HCT116 (cell line): Measurements from ENCODE around the gene FGF6. TPM values are rescaled to one million over a fixed set of nuclear protein-coding genes. Genes with fewer than 3 reads are reported as not detected.

ENCODE experiments used
- ATAC-seq: fragments of 200-7000 bp; cut with Tn5 transposase; 2 replicates; pipeline ENCODE4 v1.9.1; 2020; ENCODE audit warnings: mild to moderate bottlenecking, moderate library complexity
- BruUV-seq: library from RNA; stranded (reverse); fragments of 400-500 nt; replicated peaks from 2 replicates; lab custom pipeline; 2021; lab: Mats Ljungman, UMichigan
- CTCF ChIA-PET: fragments of 300-600 bp; sonication (Branson Sonifier 250); formaldehyde crosslinking; loops from one replicate; lab custom pipeline; 2021; ENCODE audit warnings: antibody characterized with exemption; lab: Charles Lee
- POLR2A ChIA-PET: fragments of 300-600, 350-600 bp; sonication (Branson Sonifier 250); formaldehyde crosslinking; loops from one replicate; lab custom pipeline; 2021; ENCODE audit warnings: antibody characterized with exemption; lab: Charles Lee
- RAD21 ChIA-PET, 2 experiments: fragments of 300-600 bp; sonication (Branson Sonifier 250); formaldehyde crosslinking; loops; one replicate each; lab custom pipeline; 2023; ENCODE audit warnings: low total read pairs in 2 of 2; ENCODE audit not compliant: uncharacterized antibody in 2 of 2, unreplicated experiment in 2 of 2, low non-redundant PET in 1 of 2; lab: Charles Lee
- DNase-seq: peaks from one replicate; pipeline ENCODE4 v3.0.0-alpha.2; 2010; ENCODE audit warnings: low read depth, low spot score
- H2AFZ ChIP-seq: fragments of 200-600 bp; shearing (Covaris generic), sonication (generic); 2 replicates; pipeline ENCODE4 v1.6.1; 2017; ENCODE audit warnings: low read depth, mixed run types, mixed read lengths, antibody characterized with exemption, low read length; ENCODE audit not compliant: poor library complexity, severe bottlenecking
- H3K27ac ChIP-seq: 2 replicates; pipeline ENCODE4 v1.5.1; 2012; ENCODE audit warnings: low read depth, low read length
- H3K27me3 ChIP-seq: fragments of 200-600 bp; sonication (generic); 2 replicates; pipeline ENCODE4 v1.6.1; 2016; ENCODE audit warnings: mixed run types, low read length, mixed read lengths; ENCODE audit not compliant: insufficient read depth
- H3K36me3 ChIP-seq, 2 experiments: fragments of 200-500 bp in 1 of 2; fragments of 200-600 bp in 1 of 2; sonication (Bioruptor generic) in 1 of 2; sonication (generic) in 1 of 2; 2 replicates each; pipeline versions ENCODE4 v1.5.1 to v1.6.1; 2014 to 2016; ENCODE audit warnings: low read length in 2 of 2, inconsistent platforms in 1 of 2, mixed read lengths in 1 of 2, mixed run types in 1 of 2; ENCODE audit not compliant: insufficient read depth in 2 of 2, control insufficient read depth in 1 of 2
- H3K4me1 ChIP-seq, 2 experiments: fragments of 200-600 bp in 1 of 2; sonication (generic) in 1 of 2; 2 replicates each; pipeline versions ENCODE4 v1.5.1 to v1.6.1; 2012 to 2017; ENCODE audit warnings: low read length in 2 of 2, inconsistent platforms in 1 of 2, mild to moderate bottlenecking in 1 of 2, mixed read lengths in 1 of 2, mixed run types in 1 of 2, moderate library complexity in 1 of 2; ENCODE audit not compliant: insufficient read depth in 2 of 2, control insufficient read depth in 1 of 2
- H3K4me2 ChIP-seq: fragments of 200-600 bp; sonication (generic); 2 replicates; pipeline ENCODE4 v1.6.1; 2017; ENCODE audit warnings: mixed run types, low read length, mixed read lengths
- H3K4me3 ChIP-seq, 2 experiments: fragments of 200-600 bp in 1 of 2; sonication (generic) in 1 of 2; replicated peaks in 1 of 2; 2 replicates each; pipeline ENCODE4 v1.5.1; 2011 to 2016; ENCODE audit warnings: low read length in 2 of 2, control low read depth in 1 of 2, low read depth in 1 of 2, mild to moderate bottlenecking in 1 of 2, mixed read lengths in 1 of 2, mixed run types in 1 of 2
- H3K79me2 ChIP-seq: fragments of 200-600 bp; sonication (generic); 2 replicates; pipeline ENCODE4 v1.6.1; 2017; ENCODE audit warnings: mild to moderate bottlenecking, mixed run types, low read length, moderate library complexity, mixed read lengths; ENCODE audit not compliant: insufficient read depth
- H3K9ac ChIP-seq: fragments of 200-600 bp; sonication (generic); 2 replicates; pipeline ENCODE4 v1.6.1; 2016; ENCODE audit warnings: low read length, mixed read lengths
- H3K9me2 ChIP-seq: fragments of 200-600 bp; sonication (generic), shearing (Covaris generic); 2 replicates; pipeline ENCODE4 v1.6.1; 2017; ENCODE audit warnings: mixed run types, mild to moderate bottlenecking, moderate library complexity; ENCODE audit not compliant: insufficient read depth
- H3K9me3 ChIP-seq, 2 experiments: fragments of 200-500 bp in 1 of 2; fragments of 200-600 bp in 1 of 2; sonication (Bioruptor generic) in 1 of 2; sonication (generic) in 1 of 2; 2 replicates each; pipeline ENCODE4 v1.6.1; 2014 to 2017; ENCODE audit warnings: low read length in 2 of 2, mixed read lengths in 2 of 2, inconsistent platforms in 1 of 2, low read depth in 1 of 2, mild to moderate bottlenecking in 1 of 2, mixed run types in 1 of 2, moderate library complexity in 1 of 2; ENCODE audit not compliant: control insufficient read depth in 1 of 2, insufficient read depth in 1 of 2
- H4K20me1 ChIP-seq: fragments of 200-600 bp; sonication (generic), shearing (Covaris generic); 2 replicates; pipeline ENCODE4 v1.6.1; 2017; ENCODE audit warnings: mixed run types, mild to moderate bottlenecking, moderate library complexity; ENCODE audit not compliant: insufficient read depth
- CBX3 ChIP-seq: IDR thresholded peaks from 2 replicates; pipeline ENCODE4 v1.6.1; 2012; ENCODE audit warnings: low read depth
- CEBPB ChIP-seq: IDR thresholded peaks from 2 replicates; pipeline ENCODE4 v1.6.1; 2012; ENCODE audit warnings: low read depth
- EGR1 ChIP-seq: IDR thresholded peaks from 2 replicates; pipeline ENCODE4 v1.6.1; 2012; ENCODE audit warnings: low read depth
- ELF1 ChIP-seq: IDR thresholded peaks from 2 replicates; pipeline ENCODE4 v1.6.1; 2012; ENCODE audit warnings: low read depth, borderline replicate concordance
- EZH2 ChIP-seq: fragments of 200-600 bp; sonication (generic); IDR thresholded peaks from 2 replicates; pipeline ENCODE4 v1.6.1; 2017; ENCODE audit warnings: antibody characterized with exemption, mixed run types
- EZH2phosphoT487 ChIP-seq: fragments of 200-600 bp; IDR thresholded peaks from 2 replicates; pipeline ENCODE4 v1.6.1; 2018; ENCODE audit warnings: antibody characterized with exemption, borderline replicate concordance
- FOSL1 ChIP-seq: IDR thresholded peaks from 2 replicates; pipeline ENCODE4 v1.6.1; 2012; ENCODE audit warnings: low read depth
- JUND ChIP-seq: IDR thresholded peaks from 2 replicates; pipeline ENCODE4 v1.6.1; 2012
- POLR2A ChIP-seq: IDR thresholded peaks from 2 replicates; pipeline ENCODE4 v1.7.0; 2011; ENCODE audit warnings: borderline replicate concordance; ENCODE audit not compliant: insufficient read depth, insufficient read length; ENCODE audit errors: extremely low read depth
- RAD21 ChIP-seq: IDR thresholded peaks from 2 replicates; pipeline ENCODE4 v1.6.1; 2012; ENCODE audit warnings: low read depth, mild to moderate bottlenecking
- SRF ChIP-seq: IDR thresholded peaks from 2 replicates; pipeline ENCODE4 v1.6.1; 2012; ENCODE audit warnings: low read depth
- TCF7L2 ChIP-seq: IDR thresholded peaks from 2 replicates; pipeline ENCODE4 v1.7.0; 2011; ENCODE audit warnings: borderline replicate concordance, inconsistent platforms; ENCODE audit not compliant: insufficient read depth, insufficient read length; ENCODE audit errors: extremely low read depth
- ZFX ChIP-seq: fragments of 450-650 bp; IDR thresholded peaks from 2 replicates; pipeline ENCODE4 v1.6.1; 2017
- ZNF274 ChIP-seq: fragments of 200-500 bp; sonication (Bioruptor generic); IDR thresholded peaks from 2 replicates; pipeline ENCODE4 v1.6.1; 2014; ENCODE audit warnings: mild to moderate bottlenecking, low read depth, low read length, inconsistent platforms
- intact Hi-C: fragments of 100-400 bp; cut with micrococcal nuclease; formaldehyde crosslinking; loops from 2 replicates; pipeline ENCODE4 v1.10.0; 2022
- total RNA-seq: library from RNA; stranded (reverse); gene quantifications from one replicate; pipeline ENCODE4 v1.2.1, GENCODE V29; 2021; ENCODE audit not compliant: unreplicated experiment
- TF ChIP-seq, protein P1 (sequence below): IDR thresholded peaks from 2 replicates; pipeline ENCODE4 v1.6.1; 2012; ENCODE audit warnings: low read depth
- TF ChIP-seq, protein P2 (sequence below): IDR thresholded peaks from 2 replicates; pipeline ENCODE4 v1.6.1; 2012
- TF ChIP-seq, protein P3 (sequence below), 3 experiments: fragments of 200-600 bp in 1 of 3; sonication (generic) in 1 of 3; IDR thresholded peaks in 2 of 3; conservative IDR thresholded peaks in 1 of 3; 2 replicates each; pipeline ENCODE4 v1.5.1; 2012 to 2017; ENCODE audit warnings: low read depth in 2 of 3, low read length in 2 of 3, antibody characterized with exemption in 1 of 3, borderline replicate concordance in 1 of 3, control low read depth in 1 of 3, mild to moderate bottlenecking in 1 of 3, mixed read lengths in 1 of 3, mixed run types in 1 of 3, moderate library complexity in 1 of 3; ENCODE audit not compliant: insufficient read depth in 1 of 3

The FGF6 gene
- total RNA-seq, 1 experiment from 2014 or later, result not detected

DNA sequence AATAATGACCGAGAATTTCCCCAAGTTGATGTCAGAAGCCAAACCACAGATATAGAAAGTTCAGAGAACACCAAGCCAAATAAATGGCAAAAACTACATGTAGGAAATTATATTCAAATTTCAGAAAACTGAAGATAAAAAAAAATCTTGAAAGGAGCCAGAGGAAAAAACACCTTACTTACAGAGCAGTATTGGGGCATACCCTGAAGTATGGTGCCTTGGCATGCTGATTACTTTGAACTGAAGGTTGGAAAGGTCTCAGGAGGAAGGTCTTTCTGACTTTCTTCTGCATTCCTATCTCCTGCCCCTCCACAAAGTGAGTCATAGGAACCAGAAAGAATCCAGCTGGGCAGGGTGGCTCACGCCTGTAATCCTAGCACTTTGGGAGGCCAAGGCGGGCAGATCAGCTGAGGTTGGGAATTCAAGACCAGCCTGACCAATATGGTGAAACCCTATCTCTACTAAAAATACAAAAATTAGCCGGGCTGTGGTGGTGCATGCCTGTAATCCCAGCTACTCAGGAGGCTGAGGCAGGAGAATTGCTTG, 8.8 kb upstream of the FGF6 start:
- Histone ChIP-seq H3K36me3 (no peaks in the 10 kb centered on the region), H3K27me3 (no peaks in the 10 kb centered on the region), H4K20me1 (no peaks in the 10 kb centered on the region), H3K4me2 (peak overlapping the region; percentile 26; the same call in 1 of the 2 replicates), H2AFZ (no peak overlapping the region), H3K79me2 (no peaks in the 10 kb centered on the region), H3K9ac (no peak overlapping the region), H3K9me3 (no peaks in the 10 kb centered on the region), H3K4me3 (no peak overlapping the region), H3K9me2 (no peaks in the 10 kb centered on the region), H3K4me1 (peaks cover 5 to 15% of the 10 kb centered on the region in 2 experiments; a peak in 3 of 4 replicates), H3K27ac (no peak overlapping the region)
- POLR2A ChIA-PET, result no interaction called here
- ATAC-seq (peak; percentile 32; the same call in 1 of the 2 replicates), DNase-seq (no peak)
- intact Hi-C loops, result no loop called here
- TF ChIP-seq EZH2 (no peak), TCF7L2 (no peak), JUND (no peak), EGR1 (no peak), SRF (no peak), ELF1 (no peak), EZH2phosphoT487 (no peak), ZNF274 (no peak), CBX3 (no peak), POLR2A (no peak), CEBPB (no peak), RAD21 (no peak), FOSL1 (no peak), ZFX (no peak)
- TF ChIP-seq, protein P1, sequence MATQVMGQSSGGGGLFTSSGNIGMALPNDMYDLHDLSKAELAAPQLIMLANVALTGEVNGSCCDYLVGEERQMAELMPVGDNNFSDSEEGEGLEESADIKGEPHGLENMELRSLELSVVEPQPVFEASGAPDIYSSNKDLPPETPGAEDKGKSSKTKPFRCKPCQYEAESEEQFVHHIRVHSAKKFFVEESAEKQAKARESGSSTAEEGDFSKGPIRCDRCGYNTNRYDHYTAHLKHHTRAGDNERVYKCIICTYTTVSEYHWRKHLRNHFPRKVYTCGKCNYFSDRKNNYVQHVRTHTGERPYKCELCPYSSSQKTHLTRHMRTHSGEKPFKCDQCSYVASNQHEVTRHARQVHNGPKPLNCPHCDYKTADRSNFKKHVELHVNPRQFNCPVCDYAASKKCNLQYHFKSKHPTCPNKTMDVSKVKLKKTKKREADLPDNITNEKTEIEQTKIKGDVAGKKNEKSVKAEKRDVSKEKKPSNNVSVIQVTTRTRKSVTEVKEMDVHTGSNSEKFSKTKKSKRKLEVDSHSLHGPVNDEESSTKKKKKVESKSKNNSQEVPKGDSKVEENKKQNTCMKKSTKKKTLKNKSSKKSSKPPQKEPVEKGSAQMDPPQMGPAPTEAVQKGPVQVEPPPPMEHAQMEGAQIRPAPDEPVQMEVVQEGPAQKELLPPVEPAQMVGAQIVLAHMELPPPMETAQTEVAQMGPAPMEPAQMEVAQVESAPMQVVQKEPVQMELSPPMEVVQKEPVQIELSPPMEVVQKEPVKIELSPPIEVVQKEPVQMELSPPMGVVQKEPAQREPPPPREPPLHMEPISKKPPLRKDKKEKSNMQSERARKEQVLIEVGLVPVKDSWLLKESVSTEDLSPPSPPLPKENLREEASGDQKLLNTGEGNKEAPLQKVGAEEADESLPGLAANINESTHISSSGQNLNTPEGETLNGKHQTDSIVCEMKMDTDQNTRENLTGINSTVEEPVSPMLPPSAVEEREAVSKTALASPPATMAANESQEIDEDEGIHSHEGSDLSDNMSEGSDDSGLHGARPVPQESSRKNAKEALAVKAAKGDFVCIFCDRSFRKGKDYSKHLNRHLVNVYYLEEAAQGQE, result no peak
- TF ChIP-seq, protein P2, sequence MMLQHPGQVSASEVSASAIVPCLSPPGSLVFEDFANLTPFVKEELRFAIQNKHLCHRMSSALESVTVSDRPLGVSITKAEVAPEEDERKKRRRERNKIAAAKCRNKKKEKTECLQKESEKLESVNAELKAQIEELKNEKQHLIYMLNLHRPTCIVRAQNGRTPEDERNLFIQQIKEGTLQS, result no peak
- TF ChIP-seq, protein P3, sequence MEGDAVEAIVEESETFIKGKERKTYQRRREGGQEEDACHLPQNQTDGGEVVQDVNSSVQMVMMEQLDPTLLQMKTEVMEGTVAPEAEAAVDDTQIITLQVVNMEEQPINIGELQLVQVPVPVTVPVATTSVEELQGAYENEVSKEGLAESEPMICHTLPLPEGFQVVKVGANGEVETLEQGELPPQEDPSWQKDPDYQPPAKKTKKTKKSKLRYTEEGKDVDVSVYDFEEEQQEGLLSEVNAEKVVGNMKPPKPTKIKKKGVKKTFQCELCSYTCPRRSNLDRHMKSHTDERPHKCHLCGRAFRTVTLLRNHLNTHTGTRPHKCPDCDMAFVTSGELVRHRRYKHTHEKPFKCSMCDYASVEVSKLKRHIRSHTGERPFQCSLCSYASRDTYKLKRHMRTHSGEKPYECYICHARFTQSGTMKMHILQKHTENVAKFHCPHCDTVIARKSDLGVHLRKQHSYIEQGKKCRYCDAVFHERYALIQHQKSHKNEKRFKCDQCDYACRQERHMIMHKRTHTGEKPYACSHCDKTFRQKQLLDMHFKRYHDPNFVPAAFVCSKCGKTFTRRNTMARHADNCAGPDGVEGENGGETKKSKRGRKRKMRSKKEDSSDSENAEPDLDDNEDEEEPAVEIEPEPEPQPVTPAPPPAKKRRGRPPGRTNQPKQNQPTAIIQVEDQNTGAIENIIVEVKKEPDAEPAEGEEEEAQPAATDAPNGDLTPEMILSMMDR (IDR thresholded peaks at IDR 0.05 in 2 of 3, conservative IDR thresholded peaks at IDR 0.05 in 1 of 3; ENCODE audit: borderline replicate concordance in 1 of 3, insufficient read depth in 1 of 3, low read depth in 2 of 3, low read length in 2 of 3), result no peak
- RAD21 ChIA-PET, result no interaction called here
- CTCF ChIA-PET, result interaction anchor here (0.6 to 0.8 kb wide), 2 partner anchors 16 to 33 kb away, joined by 3 read pairs; no protein-coding TSS in a partner anchor
- no TSS peak for BruUV-seq
